ENCODE results near the gene RABEP1.
"Not testable (repeated sequence)": the region's sequence is repeated elsewhere in the genome, so short reads cannot be mapped to it uniquely, and the experiment has no call there.

Gene RABEP1

DNA sequence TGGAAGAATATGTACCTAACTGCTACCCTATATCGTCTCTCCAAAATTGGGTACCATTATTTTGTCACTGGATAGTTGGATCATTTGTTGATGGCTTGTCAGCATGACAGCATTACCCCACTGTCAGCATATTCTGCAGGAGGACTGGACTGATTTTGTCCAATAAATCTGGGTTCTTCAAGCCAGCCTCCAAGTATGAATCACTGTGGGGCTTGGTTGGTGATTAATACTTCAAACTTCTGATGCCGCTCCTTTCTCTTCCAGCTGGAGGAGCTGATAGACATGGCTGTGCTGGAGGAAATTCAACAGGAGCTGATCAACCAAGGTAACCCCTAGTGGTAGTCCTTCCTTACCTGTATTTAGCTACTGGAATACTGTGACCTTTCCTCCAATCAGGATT, 140.4 kb downstream of the RABEP1 start:
- peak; percentile 33 for DNase-seq (ENCODE audit: low spot score)

DNA sequence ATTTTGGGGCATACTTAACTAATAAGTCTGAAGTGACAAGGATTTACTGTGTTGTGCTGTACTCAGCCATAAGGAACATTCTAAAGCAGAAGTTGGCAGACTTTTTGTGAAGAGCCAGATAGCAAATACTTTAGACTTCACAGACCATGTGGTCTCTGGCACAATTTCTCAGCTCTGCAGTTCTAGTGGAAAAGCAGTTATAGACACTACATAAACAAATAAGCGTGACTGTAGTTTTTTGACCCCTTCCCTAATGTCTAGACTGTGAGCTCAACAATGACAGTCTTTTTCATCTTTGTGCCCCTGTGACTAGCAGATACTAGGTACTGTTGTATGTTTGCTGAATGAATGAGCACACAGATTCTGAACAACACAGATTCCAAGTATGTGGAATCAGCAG, 142.8 kb downstream of the RABEP1 start:
- no peak for DNase-seq (ENCODE audit: low spot score)

DNA sequence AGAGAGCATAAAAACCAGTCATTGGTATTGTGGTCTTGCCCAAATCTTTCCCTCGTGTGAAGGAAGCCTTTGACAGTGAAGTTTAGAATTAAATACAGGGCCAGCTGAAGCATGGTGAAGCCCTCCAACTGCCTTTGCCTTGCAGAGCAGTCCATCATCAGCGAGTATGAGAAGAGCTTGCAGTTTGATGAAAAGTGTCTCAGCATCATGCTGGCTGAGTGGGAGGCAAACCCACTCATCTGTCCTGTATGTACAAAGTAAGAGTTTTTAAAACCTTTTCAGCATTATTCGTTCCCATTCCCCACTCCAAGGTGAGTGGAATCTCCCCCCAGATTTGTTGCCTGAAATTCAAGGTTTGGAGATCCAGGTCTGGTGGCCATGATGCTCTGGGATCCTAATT, 143.7 kb downstream of the RABEP1 start:
- no peak for DNase-seq (ENCODE audit: low spot score)

DNA sequence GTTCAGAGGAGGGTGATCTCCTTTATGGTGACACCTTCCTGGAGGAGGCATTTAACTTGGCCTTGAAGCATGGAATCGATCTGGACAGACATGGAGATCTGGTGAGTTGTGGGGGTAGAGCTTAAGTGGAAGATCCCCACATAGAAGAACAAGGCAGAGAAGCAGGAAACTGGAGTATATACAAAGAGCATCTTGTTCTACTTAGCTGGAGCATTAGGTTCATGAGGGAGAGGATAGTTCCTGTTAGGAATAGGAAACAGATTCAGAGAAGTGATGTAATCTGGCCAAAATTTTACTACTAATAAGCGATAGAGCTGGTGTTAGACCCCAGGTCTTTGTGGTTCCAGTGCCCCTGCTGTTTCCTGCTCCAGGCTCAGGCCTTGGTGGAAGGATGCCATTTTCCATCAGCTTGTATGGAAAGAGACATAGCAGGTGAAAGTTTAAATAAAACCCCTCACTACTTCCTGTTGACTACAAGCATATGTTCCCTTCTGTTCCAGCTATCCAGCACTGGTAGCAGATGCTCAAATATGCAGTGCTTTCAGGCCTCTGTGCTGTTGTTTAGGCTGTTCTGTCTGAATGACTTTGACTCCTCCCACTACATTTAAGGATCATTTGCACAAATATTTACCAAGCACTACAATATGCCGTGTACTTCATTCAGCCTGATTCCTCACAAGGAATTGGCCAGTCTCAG, 147.3 kb downstream of the RABEP1 start:
- no peak for DNase-seq (ENCODE audit: low spot score)

DNA sequence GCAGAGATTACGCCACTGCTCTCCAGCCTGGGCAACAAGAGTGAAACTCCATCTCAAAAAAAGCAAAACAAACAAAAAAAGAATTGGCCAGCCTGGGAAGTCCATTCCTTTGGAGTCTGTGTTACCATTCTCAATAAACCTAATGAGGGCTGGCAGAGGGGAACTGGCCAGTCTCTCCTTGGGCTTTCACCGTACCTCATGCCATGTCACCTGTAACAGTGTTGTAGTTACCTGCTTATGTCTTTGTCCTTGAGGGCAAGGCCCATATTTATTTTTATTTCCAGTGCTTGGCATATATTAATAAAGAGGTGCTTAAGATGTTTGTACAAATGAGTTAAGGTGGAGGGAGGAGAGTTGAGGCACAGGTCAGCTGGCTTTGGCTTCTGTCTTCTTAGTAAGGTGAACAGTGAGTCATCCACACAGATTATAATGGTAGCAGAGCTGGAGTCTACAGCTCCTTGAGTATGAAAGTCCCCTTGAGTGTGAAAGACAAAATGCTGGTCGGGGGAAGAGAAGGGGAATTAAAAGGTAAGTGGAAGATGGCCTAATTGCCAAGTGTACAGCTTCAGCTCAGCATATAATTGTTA, 148.4 kb downstream of the RABEP1 start:
- no peak for DNase-seq (ENCODE audit: low spot score)

DNA sequence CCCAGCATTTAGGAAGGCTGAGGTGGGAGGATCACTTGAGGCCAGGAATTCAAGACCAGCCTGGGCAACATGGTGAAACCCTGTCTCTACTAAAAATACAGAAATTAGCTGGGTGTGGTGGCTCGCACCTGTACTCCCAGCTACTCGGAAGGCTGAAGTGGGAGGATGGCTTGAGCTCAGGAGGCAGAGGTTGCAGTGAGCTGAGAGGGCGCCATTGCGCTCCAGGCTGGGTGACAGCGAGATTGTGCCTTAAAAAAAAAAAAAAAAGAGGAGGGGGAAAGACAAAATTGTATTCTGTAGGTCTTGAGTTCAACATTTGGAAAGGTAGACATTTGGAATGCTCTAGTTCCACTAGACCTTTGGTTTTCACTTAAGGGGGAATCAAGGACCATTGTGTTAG, 149.2 kb downstream of the RABEP1 start:
- DNase-seq (ENCODE audit: low spot score) = not testable (repeated sequence)

DNA sequence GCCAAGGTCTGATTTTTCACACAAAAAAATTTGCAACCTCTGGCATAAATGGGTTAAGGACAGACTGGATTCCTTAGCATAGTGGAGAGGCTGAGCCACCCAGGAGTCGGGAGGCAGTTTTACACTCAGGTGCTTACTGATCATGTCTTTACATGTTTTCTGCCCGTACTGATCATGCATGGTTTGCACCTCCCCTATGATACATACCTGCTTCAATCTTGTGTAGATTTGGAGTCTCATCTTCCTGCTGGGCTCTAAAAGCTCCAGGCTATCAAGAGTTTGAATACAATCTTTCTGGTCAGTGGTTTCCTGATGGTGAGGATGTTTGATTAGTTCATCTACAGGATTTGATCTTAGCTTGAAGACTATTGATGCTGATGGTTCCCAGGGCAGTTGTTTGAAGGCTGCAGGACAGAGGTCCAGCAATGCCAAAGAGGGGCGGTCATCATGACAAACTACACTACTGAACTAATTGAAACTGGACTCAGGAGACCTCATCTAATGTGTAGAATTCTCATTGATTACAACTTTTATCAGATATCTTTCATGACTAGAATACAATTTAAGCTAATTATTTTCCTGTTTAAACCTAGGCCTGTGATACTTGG, 150.0 kb downstream of the RABEP1 start:
- no peak for DNase-seq (ENCODE audit: low spot score)

DNA sequence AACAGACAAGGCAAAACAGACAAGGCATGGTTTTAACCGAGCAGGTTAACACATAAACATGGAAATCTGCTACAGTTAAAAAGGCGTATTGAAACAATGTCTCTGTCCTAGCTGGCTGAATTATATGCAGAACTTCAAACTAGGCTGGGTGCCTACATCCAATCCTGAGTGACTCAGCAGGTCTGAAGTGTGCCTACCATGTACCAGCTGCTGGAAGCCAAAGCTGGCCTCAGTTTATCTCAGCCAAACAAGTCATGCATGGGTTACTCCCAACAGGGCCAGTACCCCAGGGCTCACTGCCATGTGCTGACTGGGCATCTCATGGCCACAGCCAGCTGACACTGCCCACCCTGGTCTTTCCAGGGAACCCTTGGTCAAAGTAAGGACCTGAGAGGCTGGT, 152.9 kb downstream of the RABEP1 start:
- DNase-seq (ENCODE audit: low spot score) = no peak
